Measurements from ENCODE around the gene RAPGEF3.

The RAPGEF3 gene

DNA sequence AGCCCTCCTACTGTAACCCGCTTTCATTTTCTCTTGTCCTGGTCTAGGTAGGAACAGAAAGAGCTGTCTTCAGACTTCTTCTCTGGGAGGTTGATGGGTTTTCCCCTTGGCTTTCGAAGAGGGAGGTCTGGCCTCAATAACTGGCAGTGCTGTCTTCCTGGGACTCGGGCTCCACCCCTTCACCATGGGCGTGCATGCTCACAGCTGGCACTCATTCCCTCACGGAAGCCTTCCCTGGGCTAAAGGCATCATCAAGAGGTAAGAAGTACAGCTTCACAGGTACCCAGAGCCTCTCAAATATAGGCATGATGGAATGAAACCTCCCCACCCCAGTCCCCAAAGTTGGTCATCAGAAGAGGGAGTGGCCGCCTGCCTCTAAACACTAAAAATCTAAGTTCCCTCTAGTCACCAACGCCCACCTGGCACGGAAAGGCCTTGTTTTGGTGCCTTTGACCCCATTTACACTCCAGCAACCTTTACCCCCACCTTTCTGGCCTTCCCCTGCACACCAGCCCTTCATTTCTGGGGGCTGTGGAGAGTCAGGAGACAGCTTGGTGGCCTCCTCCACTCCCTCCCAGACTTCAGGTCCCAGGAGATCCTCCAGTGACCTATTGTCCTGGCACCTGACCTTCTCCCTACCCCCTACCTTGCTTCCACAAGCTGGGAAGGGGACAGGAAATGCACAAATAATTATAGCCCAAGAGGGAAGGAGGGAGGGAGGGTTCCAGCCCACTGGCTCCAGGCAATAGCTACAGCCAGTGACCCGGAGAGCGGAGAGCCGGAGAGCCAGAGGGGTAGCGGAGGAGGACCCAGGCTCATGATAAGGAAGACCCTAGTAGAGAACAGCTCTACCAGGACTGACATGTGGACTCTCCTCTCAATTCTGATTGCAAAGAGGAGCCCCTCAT is 2.8 kb downstream of the RAPGEF3 start:
- no peak for DNase-seq (ENCODE audit: low read depth in 3 of 3)

DNA sequence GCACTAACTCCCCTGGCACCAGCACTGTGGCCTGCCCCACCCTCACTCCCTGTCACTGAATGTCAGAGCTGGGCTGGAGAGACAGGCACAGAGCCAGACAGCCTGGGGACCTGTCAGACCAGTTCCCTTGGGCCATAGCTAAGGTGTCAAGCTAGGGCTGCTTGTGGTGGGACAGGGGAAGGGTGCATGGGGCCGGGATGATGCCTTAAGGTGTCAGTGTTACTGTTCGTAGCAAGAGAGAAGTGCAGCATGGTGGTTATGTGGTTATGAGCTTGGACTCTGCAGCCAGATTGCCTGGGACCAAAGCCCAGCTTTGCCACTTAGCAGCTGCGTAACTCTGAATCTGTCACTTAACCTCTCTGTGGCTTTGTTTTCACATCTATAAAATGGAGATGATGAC is 3.8 kb downstream of the RAPGEF3 start:
- no peak for DNase-seq (ENCODE audit: low read depth in 3 of 3)

DNA sequence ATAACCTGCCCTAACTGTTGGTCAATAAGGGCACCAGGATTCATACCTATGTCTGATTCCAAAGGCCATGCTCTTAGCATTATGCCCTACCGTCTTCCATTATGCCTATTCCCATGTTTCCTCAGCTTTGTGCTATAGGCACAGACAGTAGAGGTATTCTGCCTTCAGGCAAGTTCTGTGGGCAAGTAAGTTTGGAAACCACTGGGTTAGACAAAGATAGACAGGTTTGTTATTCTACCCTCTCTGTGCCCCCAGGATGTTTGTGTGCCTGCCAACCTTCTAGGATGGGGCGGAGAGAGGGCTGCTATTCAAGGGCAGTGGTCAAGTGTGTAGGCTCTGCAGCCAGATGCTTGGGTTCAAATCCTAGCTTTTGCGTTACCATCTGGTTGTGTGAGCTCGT is 4.6 kb downstream of the RAPGEF3 start:
- DNase-seq (ENCODE audit: low read depth in 3 of 3): no peak

DNA sequence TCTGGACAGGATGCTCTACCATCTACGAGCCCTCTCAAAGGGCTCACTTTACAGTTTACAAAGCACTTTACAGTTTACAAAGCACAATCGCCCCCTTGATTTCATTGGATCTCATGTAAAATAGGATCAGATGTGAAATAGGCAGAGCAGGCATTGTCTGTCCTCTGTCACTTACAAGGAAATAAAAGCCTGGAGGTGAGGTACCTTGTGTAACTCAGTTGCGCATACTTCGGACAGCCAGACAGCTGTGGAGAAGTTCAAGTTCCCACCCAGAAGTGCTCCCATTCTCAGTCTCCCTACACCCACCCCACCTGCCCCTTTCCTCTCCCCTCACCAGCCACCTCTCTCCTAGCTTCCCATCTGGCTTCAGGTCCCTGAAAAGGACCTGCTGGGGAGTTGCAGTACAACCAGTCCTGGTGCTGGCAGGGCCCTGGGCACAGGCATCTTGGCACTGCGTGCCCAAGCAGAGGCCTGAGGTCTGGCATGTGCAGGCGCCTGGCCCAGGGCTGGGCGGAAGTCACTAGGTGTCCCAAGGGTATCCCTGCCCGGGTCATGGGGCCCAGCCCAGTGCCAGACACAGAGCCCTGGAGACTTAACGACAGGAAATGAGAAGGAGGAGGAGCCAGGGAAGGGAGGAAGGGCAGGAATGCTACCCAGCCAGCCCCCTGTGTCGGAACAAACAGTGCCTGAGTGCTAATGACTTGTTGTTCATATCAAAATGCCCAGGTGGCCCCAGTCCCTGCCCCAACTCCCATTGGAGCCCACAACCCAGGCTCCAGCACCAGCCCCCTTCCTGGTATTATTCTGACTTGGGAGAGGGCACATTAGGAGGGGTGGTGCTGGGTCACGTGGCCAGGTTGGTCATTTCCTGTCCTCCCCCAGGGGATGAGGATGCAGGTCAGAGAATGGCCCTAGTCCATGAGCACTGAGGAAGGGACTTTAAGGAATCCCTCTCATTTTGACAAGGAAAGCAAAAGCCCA is 5.4 kb downstream of the RAPGEF3 start:
- no peak for DNase-seq (ENCODE audit: low read depth in 3 of 3)

DNA sequence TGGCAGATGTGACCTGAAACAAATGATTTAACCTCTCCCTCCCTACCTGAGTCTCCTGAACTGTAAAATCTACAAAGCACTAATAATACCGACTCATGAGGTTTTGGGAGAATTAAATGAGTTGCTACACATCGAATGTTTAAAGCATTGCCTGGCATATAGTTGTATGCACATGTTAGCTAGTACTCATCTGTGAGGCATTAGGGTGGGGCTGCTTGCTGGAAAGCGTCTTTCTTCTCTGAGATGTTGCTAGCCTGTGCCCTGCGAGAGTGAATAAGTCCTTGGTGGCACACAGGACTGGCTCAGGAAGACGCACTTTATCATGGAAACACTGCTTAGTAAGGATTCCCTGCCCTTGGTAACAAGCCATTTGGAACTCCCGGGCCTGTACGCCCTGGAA is 6.1 kb downstream of the RAPGEF3 start:
- no peak for DNase-seq (ENCODE audit: low read depth in 3 of 3)

DNA sequence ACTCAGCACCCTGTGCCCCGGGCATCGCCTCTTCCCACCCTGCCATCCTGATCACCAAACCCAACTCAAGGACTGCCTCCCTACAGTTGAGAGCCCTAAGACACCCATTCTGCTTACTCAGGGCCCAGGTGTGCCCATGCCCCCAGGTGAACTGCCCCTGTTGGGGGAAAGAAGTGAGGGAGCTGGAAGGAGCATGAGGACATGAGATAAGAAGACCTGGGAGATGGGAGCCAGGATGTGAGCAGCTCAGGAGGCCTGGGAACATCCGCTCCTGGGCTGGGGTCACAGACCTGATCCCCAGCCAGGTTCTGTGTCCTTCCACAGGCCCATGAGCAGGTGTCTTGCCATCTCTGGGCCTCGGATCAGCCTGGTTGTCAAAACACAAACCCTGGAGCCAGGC is 6.6 kb downstream of the RAPGEF3 start:
- no peak for DNase-seq (ENCODE audit: low read depth in 3 of 3)

DNA sequence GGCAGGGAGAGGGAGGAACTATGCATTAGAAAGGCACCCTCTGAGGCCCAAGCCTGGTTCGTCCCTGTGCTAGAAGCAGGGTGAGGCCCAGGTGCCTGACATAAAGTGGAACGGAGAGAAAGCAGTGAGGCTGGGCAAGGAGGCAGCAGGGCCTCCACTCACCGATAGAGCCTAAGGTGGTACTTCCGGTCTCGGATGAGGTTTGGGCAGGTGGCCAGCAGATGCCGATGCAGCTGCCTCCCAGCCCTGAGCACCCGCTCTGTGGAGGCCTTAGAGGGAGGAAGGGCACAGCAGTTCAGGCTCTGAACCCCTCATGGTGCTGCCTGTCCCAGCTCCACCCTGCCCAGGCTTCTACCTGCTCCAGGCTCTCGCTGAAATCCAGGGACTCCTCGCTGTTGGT is 7.1 kb downstream of the RAPGEF3 start:
- no peak for DNase-seq (ENCODE audit: low read depth in 3 of 3)

DNA sequence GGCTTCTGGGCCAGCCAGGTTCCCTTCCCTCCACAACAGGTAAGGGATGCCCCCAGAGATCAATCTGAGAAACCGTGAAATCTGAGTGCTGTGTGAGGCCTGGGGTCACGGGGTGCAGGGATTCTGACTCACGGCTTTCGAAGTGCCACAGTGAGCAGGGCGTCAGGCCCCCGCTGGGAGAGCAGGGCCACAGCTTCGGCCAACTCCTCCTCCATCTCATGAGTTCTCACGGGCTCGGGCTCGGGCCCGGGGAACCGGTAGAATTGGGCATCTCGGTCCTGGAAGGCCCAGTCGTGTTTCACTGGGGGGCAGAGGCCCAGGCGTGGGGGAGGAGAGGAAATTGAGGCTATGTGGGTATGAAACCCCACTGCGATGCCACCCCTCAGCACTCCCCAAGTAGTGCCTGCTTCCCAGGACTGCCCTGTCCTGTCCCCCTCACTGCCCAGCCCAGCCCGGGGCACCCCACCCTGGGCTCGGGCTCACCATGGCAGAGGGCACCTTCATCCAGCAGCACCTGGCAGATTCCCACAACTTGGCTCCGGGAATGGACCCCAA is 7.7 kb downstream of the RAPGEF3 start:
- DNase-seq (ENCODE audit: low read depth in 3 of 3): no peak

DNA sequence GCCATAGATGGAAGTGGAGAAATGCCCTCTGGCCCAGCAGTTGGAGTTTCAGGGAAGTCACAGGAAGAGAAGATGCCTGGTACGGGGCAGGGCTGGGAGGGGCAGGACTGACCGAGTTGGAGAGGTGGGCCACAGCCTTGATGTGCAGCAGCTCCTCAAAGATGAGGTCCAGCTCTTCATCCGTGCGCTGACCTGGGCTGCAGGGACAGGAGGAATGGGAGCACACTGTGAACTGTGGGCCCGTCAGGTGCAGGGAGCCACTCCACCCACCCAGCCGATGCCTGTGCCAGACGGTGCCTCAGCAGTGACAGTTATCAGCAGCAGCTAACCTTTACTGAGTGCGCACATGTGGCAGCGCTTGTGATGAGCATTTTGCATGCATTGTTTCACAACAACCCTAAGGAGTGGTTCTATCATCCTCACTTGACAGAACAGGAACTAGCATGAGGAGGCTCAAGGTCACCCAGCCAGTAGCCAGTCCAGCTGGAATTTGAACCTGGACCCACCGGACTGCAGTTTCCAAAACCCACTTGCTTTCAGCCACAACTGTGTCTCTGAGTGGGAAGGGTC is 8.4 kb downstream of the RAPGEF3 start:
- DNase-seq (ENCODE audit: low read depth in 3 of 3): no peak

DNA sequence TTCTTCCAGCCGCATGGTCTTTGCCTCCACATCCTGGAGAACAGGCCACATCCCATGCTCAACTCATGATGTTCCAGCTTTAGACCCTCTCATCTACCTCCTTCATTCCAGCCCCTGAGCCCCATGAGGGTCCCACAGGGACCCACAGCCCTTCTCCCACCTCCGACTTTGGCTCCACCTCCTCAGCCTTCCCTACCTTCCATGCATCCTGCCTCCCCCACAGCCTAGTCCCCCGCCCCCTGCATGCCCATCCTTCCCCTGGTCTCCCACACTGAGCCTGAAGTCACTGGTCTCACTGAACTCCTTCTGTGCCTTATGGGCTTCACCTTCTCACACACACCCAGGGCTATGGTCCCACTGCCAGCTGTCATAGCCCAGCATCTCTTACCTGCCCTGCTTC is 9.8 kb downstream of the RAPGEF3 start:
- DNase-seq (ENCODE audit: low read depth in 3 of 3): no peak

DNA sequence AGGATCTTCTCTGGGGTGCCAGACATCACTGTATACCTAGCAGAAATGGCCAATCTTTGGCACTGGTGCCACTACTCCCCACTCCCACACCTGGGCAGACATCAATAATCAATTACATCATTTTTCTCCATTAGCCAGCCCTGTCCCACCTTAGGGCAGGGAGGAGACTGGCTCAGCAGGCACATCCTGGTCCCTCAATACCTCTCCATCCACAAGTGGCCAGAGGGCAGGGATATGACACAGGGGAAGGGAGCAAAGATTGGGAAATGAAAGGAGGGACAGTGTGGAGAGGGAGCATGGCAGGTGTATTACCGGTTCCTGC is 10.2 kb downstream of the RAPGEF3 start:
- DNase-seq (ENCODE audit: low read depth in 3 of 3): no peak

DNA sequence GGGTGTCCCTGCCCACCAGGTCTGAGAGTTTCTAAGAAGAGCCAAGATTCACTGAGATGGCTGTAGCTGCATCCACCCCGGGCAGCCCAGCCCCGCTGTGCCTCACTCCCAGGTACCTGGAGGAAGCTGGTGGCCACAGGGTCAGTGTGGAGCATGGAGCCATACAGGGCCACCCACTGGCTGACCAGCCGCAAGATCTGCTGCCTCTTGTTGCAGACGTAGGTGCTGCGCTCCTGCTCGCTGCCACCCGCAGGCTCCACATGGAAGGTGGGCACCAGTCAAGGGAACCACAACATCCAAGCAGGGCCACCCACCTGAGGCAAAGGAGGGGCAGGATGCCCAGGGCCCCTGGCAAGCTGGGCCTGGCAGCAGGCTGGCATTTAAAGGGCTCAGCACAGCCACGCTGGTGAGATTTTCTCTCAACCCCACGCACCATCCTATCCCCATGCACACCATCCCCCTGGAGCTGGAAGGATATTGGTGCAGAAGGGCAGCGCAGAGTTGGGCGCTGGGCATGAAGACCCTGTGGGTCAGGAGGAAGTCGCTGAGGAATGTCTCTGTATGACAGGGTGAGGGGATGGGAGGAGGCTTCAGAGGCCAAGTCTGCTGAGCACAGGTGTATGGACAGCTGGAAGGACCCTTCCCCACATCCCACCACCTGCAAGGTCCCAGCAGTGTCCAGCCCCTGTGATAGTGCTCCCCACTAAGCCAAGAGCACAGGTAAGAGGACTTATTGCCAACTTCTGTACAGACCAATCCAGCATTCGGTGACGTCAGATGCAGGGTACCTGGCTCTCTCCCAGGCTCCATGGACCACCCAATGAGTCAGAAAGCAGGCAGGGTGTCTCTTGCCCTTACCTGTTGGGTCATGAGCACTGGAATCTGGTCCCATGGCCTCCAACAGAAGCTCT is 10.8 kb downstream of the RAPGEF3 start:
- no peak for DNase-seq (ENCODE audit: low read depth in 3 of 3)

DNA sequence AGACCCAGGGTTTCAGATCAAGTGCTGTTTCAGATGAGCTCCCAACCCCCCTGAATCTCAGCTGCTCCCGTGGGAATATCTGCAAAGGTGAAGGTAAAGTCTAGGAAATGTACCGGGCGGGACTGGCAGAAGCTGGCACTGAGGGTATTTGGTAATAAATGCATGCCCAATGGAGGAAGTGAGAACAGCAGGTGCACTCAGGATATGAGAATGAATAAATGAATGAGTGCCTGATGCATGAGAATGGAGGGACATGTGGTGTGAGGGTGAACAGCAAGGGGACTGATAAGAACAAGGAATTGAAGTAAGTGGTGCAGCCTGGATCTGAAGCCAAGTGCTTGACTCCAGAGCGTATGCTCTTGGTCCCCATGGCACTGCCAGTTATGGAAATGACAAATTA is 11.6 kb downstream of the RAPGEF3 start:
- no peak for DNase-seq (ENCODE audit: low read depth in 3 of 3)

DNA sequence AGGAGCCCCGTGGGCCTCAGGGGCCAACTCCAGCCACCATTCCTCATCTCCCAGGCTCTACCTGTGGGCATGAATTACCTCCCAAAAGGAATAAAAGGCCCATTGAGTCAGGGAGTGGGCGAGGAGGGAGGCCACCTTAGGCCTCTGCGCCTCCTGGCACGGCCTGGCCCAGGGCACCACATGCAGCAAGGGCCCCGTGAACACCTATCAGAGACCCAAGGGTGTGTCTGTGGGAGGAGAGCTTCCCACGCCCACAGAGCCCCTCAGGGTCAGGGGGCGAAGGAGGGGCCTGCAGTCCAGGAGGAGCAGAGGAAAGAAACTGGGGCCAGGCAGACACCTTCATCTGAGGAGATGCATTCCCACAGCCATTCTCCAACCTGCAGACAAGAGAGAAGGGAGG is 12.2 kb downstream of the RAPGEF3 start:
- DNase-seq (ENCODE audit: low read depth in 3 of 3): no peak

DNA sequence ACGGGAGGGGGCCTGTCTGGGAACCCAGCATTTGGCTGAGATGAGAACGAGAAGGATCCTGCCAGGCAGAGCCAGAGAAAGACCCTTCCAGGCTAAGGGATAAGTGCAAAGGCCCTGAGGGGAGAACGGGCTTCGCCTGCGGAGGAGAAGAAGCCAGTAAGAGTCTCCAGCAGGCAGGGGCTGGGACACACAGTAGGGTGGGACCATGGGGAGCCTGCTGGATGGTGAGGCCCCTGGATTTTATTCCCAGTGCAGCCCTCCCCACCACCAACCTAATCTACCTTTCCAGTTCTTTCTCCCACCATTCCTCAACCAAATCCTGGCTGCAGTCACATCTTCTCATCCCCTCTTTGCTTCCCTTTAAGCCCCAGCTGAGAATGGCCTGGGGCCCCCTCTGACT is 12.6 kb downstream of the RAPGEF3 start:
- DNase-seq (ENCODE audit: low read depth in 3 of 3): no peak

DNA sequence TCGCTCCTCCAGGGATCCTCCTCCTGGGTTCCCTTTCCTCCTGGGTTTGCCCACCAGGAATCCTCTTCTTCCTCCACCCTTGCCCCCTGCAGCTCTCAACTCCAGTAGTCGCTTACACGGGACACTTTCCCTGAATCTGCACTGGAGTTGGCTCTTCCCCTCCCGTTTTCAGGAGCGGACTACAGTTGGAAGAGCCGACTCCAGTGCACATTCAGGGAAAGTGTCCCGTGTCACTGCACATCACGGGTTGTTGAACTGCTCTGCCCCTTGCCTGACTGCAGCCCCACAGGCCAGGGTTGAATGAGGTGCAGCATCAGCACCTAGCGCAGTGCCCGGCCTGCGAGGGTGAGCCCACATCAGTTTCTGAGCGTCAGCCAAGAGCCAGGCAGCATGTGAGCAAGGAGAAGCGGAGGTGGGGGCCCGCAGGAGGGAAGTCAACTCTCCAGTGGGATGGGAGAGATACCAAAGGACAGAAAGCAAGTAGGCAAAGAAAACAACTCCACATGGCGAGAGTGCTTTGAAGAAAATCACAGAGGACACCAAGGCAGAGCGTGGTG is 13.1 kb downstream of the RAPGEF3 start:
- DNase-seq (ENCODE audit: low read depth in 3 of 3): no peak

DNA sequence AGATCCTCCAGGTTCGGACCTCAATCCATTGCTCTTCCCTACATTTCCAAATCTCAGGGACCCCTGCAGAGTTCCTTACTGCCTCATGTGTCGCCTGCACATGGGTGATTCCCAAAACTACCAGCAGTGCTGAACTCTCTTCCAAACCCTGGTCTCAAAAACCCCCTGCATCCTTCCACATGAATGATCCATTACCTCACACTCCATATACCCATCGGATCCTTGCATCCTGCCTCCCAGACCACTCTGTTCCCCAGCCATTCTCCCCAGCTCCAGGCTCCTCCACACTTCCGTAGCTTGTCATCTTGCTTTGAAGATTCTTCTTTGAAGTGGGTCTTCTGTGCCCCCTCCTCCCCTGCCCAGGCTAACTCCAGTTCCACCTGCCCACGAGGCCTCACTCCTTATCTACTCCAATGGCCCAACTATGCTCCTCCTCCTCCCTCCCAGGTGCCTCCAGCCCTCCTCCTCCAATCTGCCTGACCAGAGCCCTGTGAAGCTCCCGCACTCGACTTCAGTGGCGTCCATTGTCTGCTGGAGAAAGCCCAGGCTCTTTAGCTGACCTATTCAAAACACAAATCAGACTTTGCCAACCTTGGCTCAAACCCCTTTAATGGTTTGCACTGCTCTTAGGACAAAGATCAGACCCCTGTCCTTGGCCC is 13.8 kb downstream of the RAPGEF3 start:
- no peak for DNase-seq (ENCODE audit: low read depth in 3 of 3)

DNA sequence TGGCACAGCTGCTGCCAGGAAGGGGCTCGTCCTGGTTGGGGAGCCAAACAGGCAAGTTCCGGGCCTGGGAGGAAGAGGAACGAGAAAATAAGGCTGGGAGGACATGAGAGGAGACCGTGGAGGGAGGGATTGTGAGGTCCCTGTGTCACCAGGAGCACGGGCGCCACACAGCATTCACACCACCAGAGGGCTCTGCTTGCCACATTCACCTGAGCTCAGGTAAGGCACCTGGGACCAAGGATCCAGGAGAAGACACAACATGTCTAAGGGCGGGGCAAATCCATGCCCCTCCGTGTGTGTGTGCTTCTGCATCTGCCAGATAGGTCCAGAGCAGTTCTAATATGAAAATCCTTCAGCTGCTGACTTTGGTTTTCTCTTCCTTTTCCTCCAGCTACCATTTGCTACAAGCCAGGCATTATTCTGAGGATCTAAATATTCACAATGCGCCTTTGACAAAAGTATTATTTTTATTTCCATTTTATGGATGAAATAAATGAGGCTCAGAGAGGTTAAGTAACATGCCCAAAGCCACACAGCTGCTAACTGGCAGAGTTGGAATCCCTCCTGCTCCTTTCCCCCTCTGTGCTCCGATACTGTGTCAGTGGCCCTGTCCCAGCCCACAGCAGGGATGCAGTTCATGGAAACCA is 14.6 kb downstream of the RAPGEF3 start:
- peak in 1 of 3 donors; percentile 33 for DNase-seq (ENCODE audit: low read depth in 3 of 3)

DNA sequence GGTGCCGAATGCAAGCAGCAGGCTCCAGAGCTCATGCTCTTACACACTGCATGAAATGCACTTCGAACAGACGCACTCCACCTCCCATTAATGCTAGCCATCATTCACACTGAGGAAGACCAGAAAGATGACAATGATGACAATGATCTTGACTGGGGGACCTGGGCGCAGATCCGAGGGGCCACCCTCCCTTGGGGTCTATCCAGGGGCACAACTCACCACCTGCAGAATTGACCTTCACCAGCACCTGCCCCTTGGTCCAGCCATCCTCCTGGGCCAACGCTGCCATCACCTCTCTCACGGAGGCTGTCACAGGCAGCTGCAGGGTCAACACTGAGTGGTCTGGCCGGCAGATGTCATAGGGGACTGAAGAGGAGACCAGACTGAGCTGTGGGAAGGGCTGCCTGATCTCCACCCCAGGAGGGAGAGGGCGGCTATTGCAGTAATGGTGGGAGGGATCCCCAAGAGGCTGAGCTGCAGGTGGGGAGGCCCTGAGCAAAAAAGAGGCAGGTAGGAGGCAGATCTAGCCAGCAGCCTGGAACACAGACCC is 15.3 kb downstream of the RAPGEF3 start:
- DNase-seq (ENCODE audit: low read depth in 3 of 3): no peak
